Loucy (cell line): Measurements from ENCODE around the gene ATE1.

Source experiments
- EZH2phosphoT487 ChIP-seq: fragments of 200-600 bp; IDR thresholded peaks from 2 replicates; pipeline ENCODE4 v1.6.1; 2018; ENCODE audit warnings: antibody characterized with exemption, mild to moderate bottlenecking, moderate library complexity, borderline replicate concordance
- TF ChIP-seq, protein P1 (sequence below): fragments of 200-600 bp; sonication (generic); conservative IDR thresholded peaks from 2 replicates; pipeline ENCODE4 v1.5.1; 2014; ENCODE audit warnings: mild to moderate bottlenecking, antibody characterized with exemption, low read length

DNA sequence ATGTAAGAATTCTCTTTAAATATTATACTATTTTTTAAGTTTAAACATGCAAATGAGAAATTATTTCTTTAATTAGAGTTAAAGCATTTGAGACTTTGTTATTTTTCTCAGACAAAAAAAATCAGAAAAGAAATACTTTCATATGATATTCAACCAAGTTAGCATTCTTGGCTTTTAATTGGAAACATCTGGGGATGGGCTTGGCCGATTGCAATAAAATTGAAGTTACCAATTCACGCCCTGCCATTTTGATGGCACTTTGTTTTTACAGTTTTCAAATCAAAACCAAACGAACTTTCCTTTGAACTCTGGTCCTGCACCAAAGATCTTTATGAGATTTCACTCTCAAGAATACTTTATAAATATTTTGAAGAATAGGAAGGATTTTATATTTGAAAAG is 127.7 kb downstream of the ATE1 start:
- TF ChIP-seq, protein P1, sequence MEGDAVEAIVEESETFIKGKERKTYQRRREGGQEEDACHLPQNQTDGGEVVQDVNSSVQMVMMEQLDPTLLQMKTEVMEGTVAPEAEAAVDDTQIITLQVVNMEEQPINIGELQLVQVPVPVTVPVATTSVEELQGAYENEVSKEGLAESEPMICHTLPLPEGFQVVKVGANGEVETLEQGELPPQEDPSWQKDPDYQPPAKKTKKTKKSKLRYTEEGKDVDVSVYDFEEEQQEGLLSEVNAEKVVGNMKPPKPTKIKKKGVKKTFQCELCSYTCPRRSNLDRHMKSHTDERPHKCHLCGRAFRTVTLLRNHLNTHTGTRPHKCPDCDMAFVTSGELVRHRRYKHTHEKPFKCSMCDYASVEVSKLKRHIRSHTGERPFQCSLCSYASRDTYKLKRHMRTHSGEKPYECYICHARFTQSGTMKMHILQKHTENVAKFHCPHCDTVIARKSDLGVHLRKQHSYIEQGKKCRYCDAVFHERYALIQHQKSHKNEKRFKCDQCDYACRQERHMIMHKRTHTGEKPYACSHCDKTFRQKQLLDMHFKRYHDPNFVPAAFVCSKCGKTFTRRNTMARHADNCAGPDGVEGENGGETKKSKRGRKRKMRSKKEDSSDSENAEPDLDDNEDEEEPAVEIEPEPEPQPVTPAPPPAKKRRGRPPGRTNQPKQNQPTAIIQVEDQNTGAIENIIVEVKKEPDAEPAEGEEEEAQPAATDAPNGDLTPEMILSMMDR = no peak
- TF ChIP-seq EZH2phosphoT487 = no peak
